Urinary bladder (tissue), 4 donors: ENCODE data around the gene NR6A1. TPM values are rescaled to one million over a fixed set of nuclear protein-coding genes. Genes with fewer than 3 reads are reported as not detected.

Experiments
- DNase-seq: peaks from one replicate; pipeline ENCODE4 v3.0.0-alpha.2; 2015; ENCODE audit errors: extremely low spot score
- H3K27ac ChIP-seq: one replicate; pipeline ENCODE4 v1.5.1; 2013; ENCODE audit warnings: low read depth, mild to moderate bottlenecking, moderate library complexity
- H3K36me3 ChIP-seq: one replicate; pipeline ENCODE4 v1.6.1; 2013; ENCODE audit warnings: mild to moderate bottlenecking, moderate library complexity; ENCODE audit not compliant: insufficient read depth
- H3K4me1 ChIP-seq: one replicate; pipeline ENCODE4 v1.6.1; 2013; ENCODE audit warnings: mild to moderate bottlenecking, moderate library complexity; ENCODE audit not compliant: insufficient read depth
- H3K4me3 ChIP-seq: one replicate; pipeline ENCODE4 v1.5.1; 2013; ENCODE audit warnings: low read depth, low read length
- WGBS: extraction: QIAGEN DNeasy Blood & Tissue Kit; methylation state at CpG from one replicate; pipeline ENCODE4 v1.1.7; 2013; 5-methylcytosine and 5-hydroxymethylcytosine counted together
- polyA plus RNA-seq: library from polyadenylated mRNA; stranded (reverse); fragments of 200-250 nt; gene quantifications from one replicate; pipeline ENCODE4 v1.2.3, GENCODE V29; 2013
- total RNA-seq: library from RNA; depleted of rRNA; stranded (reverse); fragments of >200 nt; gene quantifications from one replicate; pipeline ENCODE4 v1.2.3, GENCODE V29; 2014
- donor health status: healthy with polysubstance abuse.
- donor health status: healthy.

NR6A1 gene
- total and polyA plus RNA-seq, 2 donors, result 0.29 to 1.4 TPM

- H3K36me3 ChIP-seq, result no peaks in the 10 kb centered on the region
- DNase-seq, result no peak
- H3K4me1 ChIP-seq, result no peaks in the 10 kb centered on the region
- H3K4me3 ChIP-seq, result no peak overlapping the region
- no peak overlapping the region for H3K27ac ChIP-seq
- WGBS, result 89% methylated on average over 1 of the region's 1 CpG
These were observed 86.9 kb downstream of the NR6A1 start for GRCh38 chr9:124684169-124684568.

GRCh38 chr9:124683043-124683442, 88.1 kb downstream of the NR6A1 start:
- 97% methylated on average over 3 of the region's 3 CpGs for WGBS
- H3K27ac ChIP-seq, result no peak overlapping the region
- H3K4me3 ChIP-seq, result no peak overlapping the region
- DNase-seq, result no peak
- H3K36me3 ChIP-seq, result no peaks in the 10 kb centered on the region
- H3K4me1 ChIP-seq, result no peaks in the 10 kb centered on the region

GRCh38 chr9:124680714-124681390, 90.3 kb downstream of the NR6A1 start:
- DNase-seq, result no peak
- H3K36me3 ChIP-seq, result no peaks in the 10 kb centered on the region
- WGBS, result 94% methylated on average over 1 of the region's 1 CpG
- H3K4me3 ChIP-seq, result no peak overlapping the region
- H3K27ac ChIP-seq, result no peak overlapping the region
- no peaks in the 10 kb centered on the region for H3K4me1 ChIP-seq

- H3K4me3 ChIP-seq, result no peak overlapping the region
- DNase-seq, result no peak
- H3K27ac ChIP-seq, result no peak overlapping the region
- H3K36me3 ChIP-seq, result no peaks in the 10 kb centered on the region
- 93% methylated on average over 1 of the region's 1 CpG for WGBS
- no peaks in the 10 kb centered on the region for H3K4me1 ChIP-seq
These were observed 91.1 kb downstream of the NR6A1 start for GRCh38 chr9:124680049-124680448.

GRCh38 chr9:124676159-124676551, 95.0 kb downstream of the NR6A1 start:
- 42% methylated on average over 2 of the region's 2 CpGs for WGBS
- Histone ChIP-seq H3K4me1 (no peaks in the 10 kb centered on the region), H3K36me3 (no peaks in the 10 kb centered on the region), H3K27ac (no peak overlapping the region), H3K4me3 (no peak overlapping the region)
- DNase-seq, result no peak

GRCh38 chr9:124675261-124676158, 95.6 kb downstream of the NR6A1 start:
- Histone ChIP-seq H3K4me3 (no peak overlapping the region), H3K4me1 (no peaks in the 10 kb centered on the region), H3K36me3 (no peaks in the 10 kb centered on the region), H3K27ac (no peak overlapping the region)
- WGBS, result 74% methylated on average over 6 of the region's 6 CpGs
- no peak for DNase-seq

GRCh38 chr9:124674651-124675050, 96.5 kb downstream of the NR6A1 start:
- H3K36me3 ChIP-seq, result no peaks in the 10 kb centered on the region
- no peak overlapping the region for H3K4me3 ChIP-seq
- no peak for DNase-seq
- WGBS, result 93% methylated on average over 2 of the region's 2 CpGs
- no peaks in the 10 kb centered on the region for H3K4me1 ChIP-seq
- no peak overlapping the region for H3K27ac ChIP-seq

GRCh38 chr9:124673063-124673462, 98.0 kb downstream of the NR6A1 start:
- Histone ChIP-seq H3K4me3 (no peak overlapping the region), H3K4me1 (no peaks in the 10 kb centered on the region), H3K36me3 (no peaks in the 10 kb centered on the region), H3K27ac (no peak overlapping the region)
- over 99% methylated on average over 3 of the region's 3 CpGs for WGBS
- DNase-seq, result no peak

GRCh38 chr9:124671861-124672260, 99.2 kb downstream of the NR6A1 start:
- WGBS, result 92% methylated on average over 6 of the region's 6 CpGs
- no peak overlapping the region for H3K27ac ChIP-seq
- no peaks in the 10 kb centered on the region for H3K4me1 ChIP-seq
- H3K4me3 ChIP-seq, result no peak overlapping the region
- no peaks in the 10 kb centered on the region for H3K36me3 ChIP-seq
- DNase-seq, result no peak

GRCh38 chr9:124666642-124667041, 104.5 kb downstream of the NR6A1 start:
- no peaks in the 10 kb centered on the region for H3K4me1 ChIP-seq
- no peak overlapping the region for H3K4me3 ChIP-seq
- no peak for DNase-seq
- no peaks in the 10 kb centered on the region for H3K36me3 ChIP-seq
- WGBS, result 98% methylated on average over 5 of the region's 5 CpGs
- H3K27ac ChIP-seq, result no peak overlapping the region

GRCh38 chr9:124665391-124666058, 105.6 kb downstream of the NR6A1 start:
- no peak overlapping the region for H3K4me3 ChIP-seq
- H3K4me1 ChIP-seq, result no peaks in the 10 kb centered on the region
- no peak for DNase-seq
- no peaks in the 10 kb centered on the region for H3K36me3 ChIP-seq
- WGBS, result 91% methylated on average over 5 of the region's 5 CpGs
- H3K27ac ChIP-seq, result no peak overlapping the region

GRCh38 chr9:124664143-124664542, 107.0 kb downstream of the NR6A1 start:
- 93% methylated on average over 2 of the region's 2 CpGs for WGBS
- Histone ChIP-seq H3K4me3 (no peak overlapping the region), H3K27ac (no peak overlapping the region), H3K36me3 (no peaks in the 10 kb centered on the region), H3K4me1 (no peaks in the 10 kb centered on the region)
- no peak for DNase-seq

GRCh38 chr9:124663046-124663961, 107.8 kb downstream of the NR6A1 start:
- DNase-seq, result no peak
- no peaks in the 10 kb centered on the region for H3K4me1 ChIP-seq
- no peak overlapping the region for H3K4me3 ChIP-seq
- H3K36me3 ChIP-seq, result no peaks in the 10 kb centered on the region
- H3K27ac ChIP-seq, result no peak overlapping the region
- WGBS, result 87% methylated on average over 6 of the region's 6 CpGs
